SK-N-SH (cell line): ENCODE results near the gene CASK. TPM values are rescaled to one million over a fixed set of nuclear protein-coding genes. Genes with fewer than 3 reads are reported as not detected.

Experiments used
- CTCF ChIA-PET: fragments of 300-600, 350-600 bp; formaldehyde crosslinking; extraction: SDS; loops from one replicate; lab custom pipeline; 2021; lab: Yijun Ruan, JAX
- POLR2A ChIA-PET: fragments of 350-600 bp; sonication (Branson Sonifier 250); formaldehyde crosslinking; extraction: SDS; loops from one replicate; lab custom pipeline; 2020; ENCODE audit warnings: antibody characterized with exemption, inconsistent platforms; lab: Yijun Ruan, JAX
- DNase-seq: peaks from one replicate; pipeline ENCODE4 v3.0.0; 2012
- H2AFZ ChIP-seq: fragments of 200-600 bp; sonication (generic); 2 replicates; pipeline ENCODE4 v1.8.1; 2016; ENCODE audit warnings: antibody characterized with exemption, mild to moderate bottlenecking, low read depth
- H3F3A ChIP-seq: fragments of 200-600 bp; sonication (generic); replicated peaks from 2 replicates; pipeline ENCODE3; 2016; ENCODE audit warnings: antibody characterized with exemption, mild to moderate bottlenecking; ENCODE audit not compliant: insufficient read depth
- H3K27ac ChIP-seq, 2 experiments: fragments of 200-500 bp in 1 of 2; fragments of 200-600 bp in 1 of 2; sonication (Bioruptor generic) in 1 of 2; sonication (generic), shearing (Covaris generic) in 1 of 2; 2 replicates each; pipeline versions ENCODE4 v1.5.1 to v1.6.1; 2014 to 2016; ENCODE audit warnings: low read depth in 2 of 2, inconsistent platforms in 1 of 2, low read length in 1 of 2, mild to moderate bottlenecking in 1 of 2, mixed read lengths in 1 of 2
- H3K27me3 ChIP-seq: fragments of 200-600 bp; sonication (generic), shearing (Covaris generic); 2 replicates; pipeline ENCODE4 v1.6.1; 2016; ENCODE audit warnings: mixed run types; ENCODE audit not compliant: insufficient read depth
- H3K36me3 ChIP-seq, 2 experiments: fragments of 200-500 bp in 1 of 2; fragments of 200-600 bp in 1 of 2; sonication (Bioruptor generic) in 1 of 2; sonication (generic) in 1 of 2; replicated peaks in 1 of 2; 2 replicates each; pipeline versions ENCODE3 to v1.5.1; 2014 to 2016; ENCODE audit warnings: low read length in 1 of 2, mild to moderate bottlenecking in 1 of 2; ENCODE audit not compliant: insufficient read depth in 2 of 2, control insufficient read depth in 1 of 2
- H3K4me1 ChIP-seq, 2 experiments: fragments of 200-500 bp in 1 of 2; fragments of 200-600 bp in 1 of 2; sonication (Bioruptor generic) in 1 of 2; sonication (generic), shearing (Covaris generic) in 1 of 2; 2 replicates each; pipeline versions ENCODE4 v1.5.1 to v1.6.1; 2014 to 2016; ENCODE audit warnings: low read depth in 1 of 2, low read length in 1 of 2, mixed run types in 1 of 2; ENCODE audit not compliant: insufficient read depth in 2 of 2, control insufficient read depth in 1 of 2
- H3K4me2 ChIP-seq: fragments of 200-600 bp; sonication (generic), shearing (Covaris generic); 2 replicates; pipeline ENCODE4 v1.6.1; 2017; ENCODE audit warnings: mixed run types
- H3K4me3 ChIP-seq, 2 experiments: fragments of 200-500 bp in 1 of 2; fragments of 200-600 bp in 1 of 2; sonication (Bioruptor generic) in 1 of 2; sonication (generic), shearing (Covaris generic) in 1 of 2; 2 replicates each; pipeline versions ENCODE4 v1.5.1 to v1.8.1; 2014 to 2016; ENCODE audit warnings: low read depth in 2 of 2, inconsistent platforms in 1 of 2, low read length in 1 of 2, mild to moderate bottlenecking in 1 of 2, mixed read lengths in 1 of 2, moderate library complexity in 1 of 2
- H3K79me2 ChIP-seq: fragments of 200-600 bp; sonication (generic); 2 replicates; pipeline ENCODE4 v1.8.1; 2017; ENCODE audit warnings: mild to moderate bottlenecking; ENCODE audit not compliant: insufficient read depth
- H3K9ac ChIP-seq: fragments of 200-600 bp; sonication (generic); 2 replicates; pipeline ENCODE4 v1.6.1; 2017; ENCODE audit warnings: mixed run types
- H3K9me2 ChIP-seq: fragments of 200-600 bp; sonication (generic); 2 replicates; pipeline ENCODE4 v1.6.1; 2017; ENCODE audit warnings: mixed run types
- H3K9me3 ChIP-seq: fragments of 200-600 bp; sonication (generic); 2 replicates; pipeline ENCODE4 v1.6.1; 2017; ENCODE audit warnings: mixed run types, mild to moderate bottlenecking, moderate library complexity
- H4K20me1 ChIP-seq: fragments of 200-600 bp; sonication (generic); 2 replicates; pipeline ENCODE4 v1.6.1; 2017; ENCODE audit warnings: mild to moderate bottlenecking, mixed run types; ENCODE audit not compliant: insufficient read depth
- CHD2 ChIP-seq: fragments of 150-350 bp; IDR thresholded peaks from 2 replicates; pipeline ENCODE4 v1.6.1; 2018; ENCODE audit warnings: low read length; ENCODE audit not compliant: partially characterized antibody
- FOXJ3 ChIP-seq: sonication (generic); formaldehyde crosslinking; IDR thresholded peaks from 2 replicates; pipeline ENCODE4 v1.5.1; 2020; ENCODE audit warnings: mild to moderate bottlenecking, missing genetic modification reagents
- FOXM1 ChIP-seq: IDR thresholded peaks from 2 replicates; pipeline ENCODE4 v1.4.0; 2012; ENCODE audit warnings: low read depth, mild to moderate bottlenecking
- JUND ChIP-seq: IDR thresholded peaks from 2 replicates; pipeline ENCODE4 v1.4.0; 2012
- MXI1 ChIP-seq: IDR thresholded peaks from 2 replicates; pipeline ENCODE4 v1.6.1; 2012; ENCODE audit warnings: mild to moderate bottlenecking, low read depth, low read length, improper control_type of control experiment
- NFIC ChIP-seq: IDR thresholded peaks from 2 replicates; pipeline ENCODE4 v1.4.0; 2012; ENCODE audit warnings: borderline replicate concordance
- RAD21 ChIP-seq: IDR thresholded peaks from 2 replicates; pipeline ENCODE4 v1.6.1; 2012; ENCODE audit warnings: mild to moderate bottlenecking, low read length
- RCOR1 ChIP-seq: fragments of 150-350 bp; IDR thresholded peaks from 2 replicates; pipeline ENCODE4 v1.6.1; 2017; ENCODE audit warnings: antibody characterized with exemption, low read length
- RXRA ChIP-seq: IDR thresholded peaks from 2 replicates; pipeline ENCODE4 v1.4.0; 2012; ENCODE audit warnings: low read depth, mild to moderate bottlenecking, borderline replicate concordance
- SIN3A ChIP-seq: IDR thresholded peaks from 2 replicates; pipeline ENCODE4 v1.6.1; 2012; ENCODE audit warnings: low read depth, mild to moderate bottlenecking, low read length, moderate library complexity, borderline replicate concordance
- TAF1 ChIP-seq: IDR thresholded peaks from 2 replicates; pipeline ENCODE4 v1.6.1; 2012; ENCODE audit warnings: low read depth, mild to moderate bottlenecking, low read length, moderate library complexity, borderline replicate concordance
- TCF12 ChIP-seq: IDR thresholded peaks from 2 replicates; pipeline ENCODE4 v1.4.0; 2012
- YY1 ChIP-seq: IDR thresholded peaks from 2 replicates; pipeline ENCODE4 v1.4.0; 2012; ENCODE audit warnings: low read depth, mild to moderate bottlenecking
- WGBS: methylation state at CpG from one replicate; pipeline ENCODE4 v1.1.6; 2017; ENCODE audit warnings: low lambda C conversion rate; 5-methylcytosine and 5-hydroxymethylcytosine counted together
- polyA plus RNA-seq, 3 experiments: library from polyadenylated mRNA; depleted of rRNA; stranded (reverse); fragments of >200 nt; gene quantifications; 2 replicates each; pipeline ENCODE4 v1.2.3, GENCODE V29; 2012
- TF ChIP-seq, protein P1 (sequence below): IDR thresholded peaks from 2 replicates; pipeline ENCODE4 v1.6.1; 2012; ENCODE audit warnings: mild to moderate bottlenecking, low read depth, low read length, moderate library complexity
- TF ChIP-seq, protein P2 (sequence below): IDR thresholded peaks from 2 replicates; pipeline ENCODE4 v1.4.0; 2012; ENCODE audit warnings: low read depth, borderline replicate concordance
- TF ChIP-seq, protein P3 (sequence below): fragments of 200-600 bp; sonication (generic); IDR thresholded peaks from 2 replicates; pipeline ENCODE4 v1.6.1; 2017; ENCODE audit warnings: antibody characterized with exemption, mild to moderate bottlenecking, moderate library complexity
- TF ChIP-seq, protein P4 (sequence below): IDR thresholded peaks from 2 replicates; pipeline ENCODE4 v1.4.0; 2012; ENCODE audit warnings: low read depth

The CASK gene
- polyA plus RNA-seq, 1 of the 3 experiments (the other 2 are of a cell fraction): 7.0 TPM

DNA sequence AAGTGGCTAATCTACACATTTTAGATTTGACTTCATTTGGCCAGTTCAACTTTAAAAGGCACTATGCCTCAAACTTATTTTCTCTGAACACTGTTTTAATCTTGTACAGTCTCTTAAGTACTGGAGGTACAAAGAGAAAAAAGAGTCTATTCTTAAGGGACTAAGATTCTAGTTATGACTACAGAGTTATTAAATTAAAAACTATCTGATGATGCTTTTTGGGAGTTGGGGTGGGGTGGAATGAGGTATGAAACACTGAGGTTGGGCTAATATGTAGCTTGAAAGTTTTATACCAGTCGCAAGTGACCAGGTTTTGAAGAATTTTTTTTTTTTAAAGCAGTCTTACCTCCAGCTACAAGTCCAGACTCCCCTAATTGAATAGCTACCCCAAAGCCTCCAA is 252.3 kb downstream of the CASK start:
- Histone ChIP-seq H3K9me3 (no peaks in the 10 kb centered on the region), H3K27ac (no peak overlapping the region), H3K36me3 (no peaks in the 10 kb centered on the region), H3K4me1 (no peaks in the 10 kb centered on the region), H3K27me3 (no peaks in the 10 kb centered on the region), H4K20me1 (no peaks in the 10 kb centered on the region), H2AFZ (no peak overlapping the region), H3K4me2 (no peak overlapping the region), H3K4me3 (no peak overlapping the region), H3K9ac (no peak overlapping the region), H3K9me2 (no peaks in the 10 kb centered on the region), H3K79me2 (no peaks in the 10 kb centered on the region), H3F3A (no peaks in the 10 kb centered on the region)
- ChIA-PET CTCF (no interaction called here), POLR2A (no interaction called here)
- no peak for DNase-seq
- TF ChIP-seq TCF12: no peak
- TF ChIP-seq, protein P1, sequence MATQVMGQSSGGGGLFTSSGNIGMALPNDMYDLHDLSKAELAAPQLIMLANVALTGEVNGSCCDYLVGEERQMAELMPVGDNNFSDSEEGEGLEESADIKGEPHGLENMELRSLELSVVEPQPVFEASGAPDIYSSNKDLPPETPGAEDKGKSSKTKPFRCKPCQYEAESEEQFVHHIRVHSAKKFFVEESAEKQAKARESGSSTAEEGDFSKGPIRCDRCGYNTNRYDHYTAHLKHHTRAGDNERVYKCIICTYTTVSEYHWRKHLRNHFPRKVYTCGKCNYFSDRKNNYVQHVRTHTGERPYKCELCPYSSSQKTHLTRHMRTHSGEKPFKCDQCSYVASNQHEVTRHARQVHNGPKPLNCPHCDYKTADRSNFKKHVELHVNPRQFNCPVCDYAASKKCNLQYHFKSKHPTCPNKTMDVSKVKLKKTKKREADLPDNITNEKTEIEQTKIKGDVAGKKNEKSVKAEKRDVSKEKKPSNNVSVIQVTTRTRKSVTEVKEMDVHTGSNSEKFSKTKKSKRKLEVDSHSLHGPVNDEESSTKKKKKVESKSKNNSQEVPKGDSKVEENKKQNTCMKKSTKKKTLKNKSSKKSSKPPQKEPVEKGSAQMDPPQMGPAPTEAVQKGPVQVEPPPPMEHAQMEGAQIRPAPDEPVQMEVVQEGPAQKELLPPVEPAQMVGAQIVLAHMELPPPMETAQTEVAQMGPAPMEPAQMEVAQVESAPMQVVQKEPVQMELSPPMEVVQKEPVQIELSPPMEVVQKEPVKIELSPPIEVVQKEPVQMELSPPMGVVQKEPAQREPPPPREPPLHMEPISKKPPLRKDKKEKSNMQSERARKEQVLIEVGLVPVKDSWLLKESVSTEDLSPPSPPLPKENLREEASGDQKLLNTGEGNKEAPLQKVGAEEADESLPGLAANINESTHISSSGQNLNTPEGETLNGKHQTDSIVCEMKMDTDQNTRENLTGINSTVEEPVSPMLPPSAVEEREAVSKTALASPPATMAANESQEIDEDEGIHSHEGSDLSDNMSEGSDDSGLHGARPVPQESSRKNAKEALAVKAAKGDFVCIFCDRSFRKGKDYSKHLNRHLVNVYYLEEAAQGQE: no peak
- WGBS: 64% methylated on average over 1 of the region's 1 CpG

DNA sequence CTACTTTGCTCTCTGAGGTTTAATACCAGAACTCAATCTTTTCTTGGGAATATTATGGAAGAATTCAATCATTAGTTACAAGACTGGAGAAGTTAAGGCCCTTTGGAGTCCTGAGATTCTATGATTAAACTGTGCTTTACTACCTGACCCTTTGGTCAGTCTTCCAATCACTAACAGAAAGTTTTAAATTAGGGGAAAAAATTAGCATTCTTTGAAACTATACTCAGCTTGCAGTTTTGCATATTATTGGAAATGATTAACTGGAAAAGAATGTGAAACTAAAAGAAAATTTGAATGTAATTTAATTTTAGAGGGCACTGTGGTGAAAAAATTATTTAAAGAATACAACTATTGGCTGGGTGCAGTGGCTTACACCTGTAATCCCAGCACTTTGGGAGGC is 253.2 kb downstream of the CASK start:
- Histone ChIP-seq H3K4me3 (no peak overlapping the region), H4K20me1 (no peaks in the 10 kb centered on the region), H3K4me1 (no peaks in the 10 kb centered on the region), H3K79me2 (no peaks in the 10 kb centered on the region), H3K27ac (no peak overlapping the region), H3K9me3 (no peaks in the 10 kb centered on the region), H3F3A (no peaks in the 10 kb centered on the region), H3K9ac (no peak overlapping the region), H3K27me3 (no peaks in the 10 kb centered on the region), H2AFZ (no peak overlapping the region), H3K36me3 (no peaks in the 10 kb centered on the region), H3K9me2 (no peaks in the 10 kb centered on the region), H3K4me2 (no peak overlapping the region)
- TF ChIP-seq CHD2: no peak
- no peak for TF ChIP-seq TAF1
- TF ChIP-seq FOXJ3 (CRISPR knock-in tag): no peak
- TF ChIP-seq, protein P2, sequence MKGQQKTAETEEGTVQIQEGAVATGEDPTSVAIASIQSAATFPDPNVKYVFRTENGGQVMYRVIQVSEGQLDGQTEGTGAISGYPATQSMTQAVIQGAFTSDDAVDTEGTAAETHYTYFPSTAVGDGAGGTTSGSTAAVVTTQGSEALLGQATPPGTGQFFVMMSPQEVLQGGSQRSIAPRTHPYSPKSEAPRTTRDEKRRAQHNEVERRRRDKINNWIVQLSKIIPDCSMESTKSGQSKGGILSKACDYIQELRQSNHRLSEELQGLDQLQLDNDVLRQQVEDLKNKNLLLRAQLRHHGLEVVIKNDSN: no peak
- TF ChIP-seq, protein P1: no peak
- no peak for TF ChIP-seq RCOR1
- TF ChIP-seq, protein P3, sequence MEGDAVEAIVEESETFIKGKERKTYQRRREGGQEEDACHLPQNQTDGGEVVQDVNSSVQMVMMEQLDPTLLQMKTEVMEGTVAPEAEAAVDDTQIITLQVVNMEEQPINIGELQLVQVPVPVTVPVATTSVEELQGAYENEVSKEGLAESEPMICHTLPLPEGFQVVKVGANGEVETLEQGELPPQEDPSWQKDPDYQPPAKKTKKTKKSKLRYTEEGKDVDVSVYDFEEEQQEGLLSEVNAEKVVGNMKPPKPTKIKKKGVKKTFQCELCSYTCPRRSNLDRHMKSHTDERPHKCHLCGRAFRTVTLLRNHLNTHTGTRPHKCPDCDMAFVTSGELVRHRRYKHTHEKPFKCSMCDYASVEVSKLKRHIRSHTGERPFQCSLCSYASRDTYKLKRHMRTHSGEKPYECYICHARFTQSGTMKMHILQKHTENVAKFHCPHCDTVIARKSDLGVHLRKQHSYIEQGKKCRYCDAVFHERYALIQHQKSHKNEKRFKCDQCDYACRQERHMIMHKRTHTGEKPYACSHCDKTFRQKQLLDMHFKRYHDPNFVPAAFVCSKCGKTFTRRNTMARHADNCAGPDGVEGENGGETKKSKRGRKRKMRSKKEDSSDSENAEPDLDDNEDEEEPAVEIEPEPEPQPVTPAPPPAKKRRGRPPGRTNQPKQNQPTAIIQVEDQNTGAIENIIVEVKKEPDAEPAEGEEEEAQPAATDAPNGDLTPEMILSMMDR: no peak
- TF ChIP-seq MXI1: no peak
- no peak for TF ChIP-seq SIN3A
- TF ChIP-seq, protein P4, sequence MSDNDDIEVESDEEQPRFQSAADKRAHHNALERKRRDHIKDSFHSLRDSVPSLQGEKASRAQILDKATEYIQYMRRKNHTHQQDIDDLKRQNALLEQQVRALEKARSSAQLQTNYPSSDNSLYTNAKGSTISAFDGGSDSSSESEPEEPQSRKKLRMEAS: no peak
- TF ChIP-seq YY1: no peak
- no peak for TF ChIP-seq RAD21
- no peak for TF ChIP-seq RXRA
- TF ChIP-seq NFIC: no peak
- no peak for TF ChIP-seq JUND
- TF ChIP-seq FOXM1: no peak
- no peak for TF ChIP-seq TCF12
- CTCF ChIA-PET: no interaction called here
- no peak for DNase-seq
- POLR2A ChIA-PET: no interaction called here
